Measurements from ENCODE around the gene ABL2.
"Not testable (repeated sequence)": the region's sequence is repeated elsewhere in the genome, so short reads cannot be mapped to it uniquely, and the experiment has no call there.

The ABL2 gene

GRCh38 chr1:179167955-179168354 is 61.5 kb downstream of the ABL2 start:
- no peak for DNase-seq

DNA sequence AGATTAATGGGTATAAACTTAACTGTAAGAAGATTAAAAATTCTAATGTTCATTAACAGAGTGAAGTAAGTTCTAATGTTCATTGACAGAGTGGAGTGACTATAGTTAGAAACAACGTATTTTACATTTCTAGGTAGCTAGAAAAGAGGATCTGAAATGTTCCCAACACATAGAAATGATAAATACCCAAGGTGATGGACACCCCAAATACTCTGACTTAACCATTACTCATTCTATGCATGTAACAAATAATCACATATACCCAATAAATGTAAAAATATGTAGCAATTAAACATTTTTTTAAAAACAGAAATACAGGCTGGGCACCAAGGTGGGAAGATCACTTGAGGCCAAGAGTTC is 62.1 kb downstream of the ABL2 start:
- DNase-seq, result no peak

- no peak for DNase-seq
These were observed 62.6 kb downstream of the ABL2 start for GRCh38 chr1:179166663-179167417.

DNA sequence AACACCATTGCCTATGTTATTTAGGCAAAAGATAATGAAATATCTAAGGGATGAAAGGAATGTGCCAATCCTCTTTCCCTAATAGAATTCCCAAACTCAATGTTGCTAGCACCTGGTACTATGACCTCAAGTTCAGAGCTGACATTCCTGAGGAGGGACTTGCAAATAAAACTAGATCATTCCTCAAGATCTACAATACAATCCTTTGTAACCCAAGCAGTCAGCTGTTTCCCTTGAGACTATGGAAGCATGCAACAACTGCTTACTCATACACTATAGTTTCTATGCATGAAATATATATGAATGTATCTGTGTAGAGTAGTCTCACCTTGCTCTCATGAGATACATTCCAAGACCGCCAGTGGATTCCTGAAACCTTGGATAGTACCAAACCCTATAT is 65.0 kb downstream of the ABL2 start:
- DNase-seq, result no peak

DNA sequence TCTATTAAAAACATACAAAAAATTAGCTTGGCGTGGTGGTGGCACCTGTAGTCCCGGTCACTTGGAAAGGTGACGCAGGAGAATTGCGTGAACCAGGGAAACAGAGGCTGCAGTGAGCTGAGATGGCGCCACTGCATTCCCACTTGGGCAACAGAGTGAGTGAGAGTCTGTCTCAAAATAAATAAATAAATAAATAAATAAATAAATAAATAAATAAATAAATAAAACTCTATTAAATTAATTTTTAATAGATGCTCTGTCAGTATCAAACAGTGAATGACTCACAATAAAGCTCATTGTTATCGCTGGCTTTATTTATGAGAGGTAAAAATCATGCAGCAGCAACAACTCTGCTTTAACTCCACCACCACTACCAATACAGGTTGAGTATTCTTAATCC is 72.8 kb downstream of the ABL2 start:
- no peak for DNase-seq

GRCh38 chr1:179156026-179156425 is 73.5 kb downstream of the ABL2 start:
- DNase-seq, result no peak

DNA sequence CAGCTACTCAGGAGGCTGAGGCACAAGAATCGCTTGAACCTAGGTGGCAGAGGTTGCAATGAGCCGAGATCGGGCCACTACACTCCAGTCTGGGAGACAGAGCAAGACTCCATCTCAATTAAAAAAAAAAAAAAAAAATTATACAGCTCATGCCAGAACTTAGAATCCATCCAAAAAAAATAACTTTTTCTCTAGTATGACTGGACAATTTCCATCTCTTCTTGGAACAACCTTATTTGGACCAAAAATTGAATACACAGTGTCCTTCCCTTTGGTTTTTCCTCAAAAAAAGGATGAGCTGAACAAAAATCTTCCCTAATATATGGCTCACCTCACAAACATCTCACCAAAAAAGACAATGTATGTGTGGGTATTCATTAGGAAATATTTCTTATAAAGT is 73.9 kb downstream of the ABL2 start:
- DNase-seq, result no peak

DNA sequence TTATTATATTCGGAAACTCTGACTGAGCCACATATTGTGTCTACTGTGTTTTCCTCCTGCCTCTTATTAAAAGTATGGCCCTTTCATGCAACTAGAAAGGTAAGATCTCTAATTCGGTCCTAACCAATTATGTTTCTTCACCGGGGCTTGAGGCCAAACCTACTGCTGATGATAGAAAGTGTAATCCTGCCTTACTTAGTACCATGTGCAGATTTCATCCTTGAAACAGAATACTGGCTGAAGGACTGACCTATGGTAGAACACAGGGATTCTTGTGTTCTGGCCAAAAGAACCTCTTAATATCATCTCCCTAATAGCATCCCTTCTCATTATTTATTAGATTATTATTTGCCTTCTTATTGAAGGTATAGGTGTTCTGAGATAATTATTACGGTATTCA is 75.0 kb downstream of the ABL2 start:
- DNase-seq, result no peak

GRCh38 chr1:179153217-179153616 is 76.3 kb downstream of the ABL2 start:
- no peak for DNase-seq

GRCh38 chr1:179151908-179152682 is 77.4 kb downstream of the ABL2 start:
- no peak for DNase-seq

GRCh38 chr1:179146911-179147310 is 82.6 kb downstream of the ABL2 start:
- DNase-seq, result no peak

DNA sequence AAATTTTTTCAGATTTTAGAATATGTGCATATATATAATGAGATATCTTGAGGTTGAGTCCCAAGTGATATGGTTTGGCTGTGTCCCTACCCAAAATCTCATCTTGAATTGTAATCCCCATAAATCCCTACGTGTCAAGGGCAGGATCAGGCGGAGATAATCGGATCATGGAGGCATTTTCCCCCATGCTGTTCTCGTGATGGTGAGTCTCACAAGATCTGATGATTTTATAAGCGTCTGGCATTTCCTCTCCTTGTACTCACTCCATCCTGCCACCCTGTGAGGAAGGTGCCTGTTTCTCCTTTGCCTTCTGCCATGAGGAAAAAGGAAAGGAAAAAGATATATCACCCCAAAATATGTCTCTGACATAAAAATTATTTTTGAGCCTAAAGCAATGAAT is 83.0 kb downstream of the ABL2 start:
- peak; percentile 90 for DNase-seq

GRCh38 chr1:179145521-179145920 is 84.0 kb downstream of the ABL2 start:
- peak; percentile 67 for DNase-seq

GRCh38 chr1:179144626-179145025 is 84.9 kb downstream of the ABL2 start:
- DNase-seq, result no peak

DNA sequence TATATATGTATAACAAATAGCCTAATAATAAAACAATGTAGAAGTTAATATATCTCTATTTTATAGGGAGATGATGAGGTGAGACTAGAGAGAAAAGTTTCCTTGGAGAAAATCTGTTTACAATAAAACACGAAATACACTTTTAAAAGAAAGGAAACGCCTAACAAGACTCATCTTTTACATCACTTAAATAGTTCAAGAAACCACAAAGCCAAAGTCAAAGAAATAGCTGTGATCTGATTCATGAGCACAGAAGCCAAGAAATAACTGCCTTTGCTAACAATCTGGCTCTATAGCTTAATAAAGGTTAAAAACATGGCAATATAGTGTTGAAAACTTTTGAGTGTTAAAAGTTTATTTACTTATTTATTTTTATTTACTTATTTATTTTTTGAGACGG is 86.2 kb downstream of the ABL2 start:
- DNase-seq, result no peak

- no peak for DNase-seq
These were observed 86.6 kb downstream of the ABL2 start for GRCh38 chr1:179142889-179143299.

DNA sequence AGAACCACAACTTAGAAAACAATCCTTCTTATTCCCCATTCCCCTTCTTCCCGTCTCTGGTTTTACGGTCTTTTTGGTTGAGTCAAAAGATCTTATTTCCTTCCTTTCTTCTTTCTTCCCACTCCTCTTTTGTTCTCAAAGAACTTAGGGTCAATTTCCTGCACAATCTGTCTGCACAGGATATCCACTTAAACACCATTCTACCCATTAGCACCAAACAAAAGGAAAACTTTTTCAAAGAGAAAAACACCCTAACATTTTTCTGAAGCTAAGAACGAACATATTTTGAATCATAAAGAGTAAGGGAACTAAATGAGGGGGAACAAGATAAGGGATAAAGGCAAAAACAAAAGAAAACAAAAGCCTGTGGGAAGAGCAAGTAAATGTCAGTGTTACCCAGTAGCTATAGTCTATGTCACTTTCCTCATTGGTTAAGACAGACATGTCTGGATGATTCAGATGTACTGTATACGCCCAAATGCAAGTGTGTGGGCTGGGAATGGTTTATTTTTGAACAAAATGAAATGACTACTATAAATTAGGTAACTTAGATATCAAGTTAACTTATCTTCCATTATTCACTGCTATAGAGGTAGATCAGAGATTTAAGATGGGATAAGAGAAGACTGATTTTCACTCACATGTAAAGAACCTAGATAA is 87.8 kb downstream of the ABL2 start:
- DNase-seq, result no peak

GRCh38 chr1:179138755-179139154 is 90.7 kb downstream of the ABL2 start:
- not testable (repeated sequence) for DNase-seq

DNA sequence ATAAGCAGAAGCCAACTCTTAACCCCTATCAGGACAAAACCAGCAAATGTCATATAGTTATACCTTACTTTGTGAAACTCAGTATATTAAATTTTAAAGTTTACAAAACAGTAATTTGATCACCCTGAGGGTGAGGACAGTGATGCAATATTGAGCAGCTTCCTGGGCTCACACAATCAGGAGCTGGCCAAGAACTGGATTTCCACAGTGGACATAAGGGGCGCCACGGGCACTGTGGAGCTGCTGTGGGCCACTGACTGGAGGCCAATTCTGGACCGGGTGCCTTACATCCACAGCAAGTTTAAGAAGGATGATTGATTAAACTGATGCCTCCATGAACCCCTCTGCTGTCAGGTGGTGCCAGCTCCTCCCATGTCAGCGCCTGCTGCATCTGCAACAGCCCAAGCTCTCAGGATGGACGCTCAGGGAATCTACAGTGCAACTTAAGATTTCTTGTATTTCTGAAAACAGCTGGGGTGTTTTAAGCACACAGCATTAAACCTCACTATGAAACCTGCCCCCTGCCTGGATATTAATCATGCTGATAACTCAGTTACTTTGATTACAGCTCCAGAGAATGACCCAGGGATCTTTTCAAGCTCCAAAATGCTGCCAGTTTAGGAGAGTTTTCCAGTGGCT is 91.7 kb downstream of the ABL2 start:
- DNase-seq, result peak; percentile 6

- not testable (repeated sequence) for DNase-seq
These were observed 93.8 kb downstream of the ABL2 start for GRCh38 chr1:179135707-179136106.

GRCh38 chr1:179135168-179135567 is 94.3 kb downstream of the ABL2 start:
- not testable (repeated sequence) for DNase-seq

DNA sequence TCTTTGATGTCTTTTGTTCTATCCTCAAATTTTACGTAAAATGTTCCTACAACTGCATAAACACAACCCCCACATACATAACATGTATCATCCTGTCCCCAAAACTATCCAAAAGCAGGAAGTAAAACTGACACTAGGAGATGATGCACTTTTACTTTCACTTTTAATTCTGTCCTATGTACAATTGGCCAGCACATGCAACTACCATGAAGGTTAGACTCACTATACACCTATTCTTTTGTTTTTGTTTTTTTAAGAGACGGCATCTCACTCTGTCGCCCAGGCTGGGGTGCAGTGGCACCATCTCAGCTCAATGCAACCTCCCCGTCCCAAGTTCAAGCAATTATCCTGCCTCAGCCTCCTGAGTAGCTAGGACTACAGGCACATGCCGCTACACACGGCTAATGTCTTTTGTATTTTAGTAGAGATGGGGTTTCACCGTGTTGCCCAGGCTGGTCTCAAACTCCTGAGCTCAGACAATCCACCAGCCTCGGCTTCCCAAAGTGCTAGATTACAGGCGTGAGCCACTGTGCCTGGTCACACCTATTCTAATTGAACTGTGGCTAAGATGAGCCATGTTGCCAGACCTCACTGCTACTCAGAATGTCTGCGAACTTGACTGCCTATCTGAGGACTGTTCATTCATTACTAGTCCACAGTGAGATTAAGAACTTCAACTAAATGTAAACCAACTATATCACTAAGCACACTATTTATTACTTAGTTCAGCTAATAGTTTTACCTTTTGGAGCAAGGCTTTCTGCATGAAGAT is 99.6 kb downstream of the ABL2 start:
- no peak for DNase-seq

DNA sequence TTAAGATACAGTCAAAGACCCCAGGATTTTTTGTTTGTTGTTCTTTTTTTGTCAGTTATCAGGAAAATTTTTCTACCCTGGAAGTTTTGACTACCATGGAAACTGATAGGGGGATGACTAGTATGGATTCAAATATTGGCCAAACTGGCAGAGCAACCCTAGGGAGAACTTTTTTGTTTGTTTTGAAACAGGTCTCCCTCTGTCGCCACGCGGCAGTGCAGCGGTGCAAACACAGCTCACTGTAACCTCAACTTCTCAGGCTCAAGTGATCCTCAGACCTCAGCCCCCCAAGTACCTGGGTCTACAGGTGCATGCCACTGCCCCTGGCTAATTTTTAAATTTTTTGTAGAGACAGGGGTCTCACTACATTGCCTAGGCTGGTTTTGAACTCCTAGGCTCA is 101.0 kb downstream of the ABL2 start:
- no peak for DNase-seq
